HG03354 (cell line): ENCODE results near the gene C14orf93.

ENCODE experiments used
- ATAC-seq: cut with Tn5 transposase; IDR thresholded peaks from one replicate; pipeline ENCODE4 v1.9.1; 2021; ENCODE audit warnings: mild to moderate bottlenecking; ENCODE audit not compliant: unreplicated experiment, poor library complexity, severe bottlenecking

C14orf93 gene

GRCh38 chr14:22997676-22998323 is 12.1 kb downstream of the C14orf93 start:
- ATAC-seq, result no peak

GRCh38 chr14:22996768-22997654 is 12.9 kb downstream of the C14orf93 start:
- no peak for ATAC-seq

- ATAC-seq, result no peak
Measured at GRCh38 chr14:22995889-22996625, 13.9 kb downstream of the C14orf93 start.

GRCh38 chr14:22994762-22995275 is 15.1 kb downstream of the C14orf93 start:
- peak; percentile 46 for ATAC-seq

GRCh38 chr14:22993517-22993916 is 16.4 kb downstream of the C14orf93 start:
- no peak for ATAC-seq

GRCh38 chr14:22991852-22992251 is 18.1 kb downstream of the C14orf93 start:
- no peak for ATAC-seq

- ATAC-seq, result no peak
Measured at GRCh38 chr14:22987291-22987690, 22.7 kb downstream of the C14orf93 start.

GRCh38 chr14:22986508-22987054 is 23.4 kb downstream of the C14orf93 start:
- peak; percentile 56 for ATAC-seq

- ATAC-seq, result no peak
Measured at GRCh38 chr14:22985894-22986507, 23.9 kb downstream of the C14orf93 start.

- ATAC-seq, result no peak
Measured at GRCh38 chr14:22984959-22985658, 24.8 kb downstream of the C14orf93 start.

GRCh38 chr14:22982477-22983245 is 27.3 kb downstream of the C14orf93 start, which contains the start of gene AJUBA:
TSS of gene AJUBA (minus strand) at chr14:22982551. CDS start at chr14:22982266, 285 bp downstream.
- ATAC-seq, result no peak

- no peak for ATAC-seq
Measured at GRCh38 chr14:22981876-22982476, 28.0 kb downstream of the C14orf93 start.

GRCh38 chr14:22981090-22981875 is 28.7 kb downstream of the C14orf93 start:
- ATAC-seq, result no peak

- no peak for ATAC-seq
Measured at GRCh38 chr14:22980672-22981089, 29.3 kb downstream of the C14orf93 start.

GRCh38 chr14:22979748-22980392 is 30.1 kb downstream of the C14orf93 start:
- no peak for ATAC-seq

- no peak for ATAC-seq
Measured at GRCh38 chr14:22978981-22979671, 30.8 kb downstream of the C14orf93 start.
